ENCODE data around the gene TMEM145.
"Not testable (repeated sequence)": the region's sequence is repeated elsewhere in the genome, so short reads cannot be mapped to it uniquely, and the experiment has no call there.

The TMEM145 gene

GRCh38 chr19:42339126-42339860 is 26.2 kb downstream of the TMEM145 start:
- DNase-seq, result not testable (repeated sequence)

- not testable (repeated sequence) for DNase-seq
Measured at GRCh38 chr19:42339922-42340321, 26.8 kb downstream of the TMEM145 start.

GRCh38 chr19:42343344-42344110 is 30.4 kb downstream of the TMEM145 start:
- no peak for DNase-seq

GRCh38 chr19:42344336-42344893 is 31.3 kb downstream of the TMEM145 start:
- no peak for DNase-seq

GRCh38 chr19:42345191-42345812 is 32.2 kb downstream of the TMEM145 start:
- no peak for DNase-seq

- no peak for DNase-seq
Measured at GRCh38 chr19:42348211-42348610, 35.1 kb downstream of the TMEM145 start.

GRCh38 chr19:42349378-42350107 is 36.4 kb downstream of the TMEM145 start:
- no peak for DNase-seq

GRCh38 chr19:42350417-42350816 is 37.3 kb downstream of the TMEM145 start:
- DNase-seq, result no peak

- DNase-seq, result no peak
Measured at GRCh38 chr19:42351079-42351735, 38.1 kb downstream of the TMEM145 start.

GRCh38 chr19:42352301-42353259 is 39.5 kb downstream of the TMEM145 start:
- DNase-seq, result no peak

GRCh38 chr19:42353341-42354015 is 40.4 kb downstream of the TMEM145 start:
- DNase-seq, result no peak

- no peak for DNase-seq
Measured at GRCh38 chr19:42355896-42356295, 42.8 kb downstream of the TMEM145 start.

GRCh38 chr19:42356686-42357085 is 43.6 kb downstream of the TMEM145 start:
- DNase-seq, result no peak

- DNase-seq, result no peak
Measured at GRCh38 chr19:42357290-42357689, 44.2 kb downstream of the TMEM145 start.

- no peak for DNase-seq
Measured at GRCh38 chr19:42360787-42361544, 47.9 kb downstream of the TMEM145 start.

GRCh38 chr19:42361545-42361910 is 48.4 kb downstream of the TMEM145 start:
- DNase-seq, result no peak

- DNase-seq, result no peak
Measured at GRCh38 chr19:42362342-42362741, 49.2 kb downstream of the TMEM145 start.

- no peak for DNase-seq
Measured at GRCh38 chr19:42362891-42363440, 49.9 kb downstream of the TMEM145 start.

All from T-helper 9 cell (primary cell).